ENCODE data around the gene GPC5.
A peak's percentile ranks its signal among the peaks of the same experiment; 100 is the strongest.

Gene GPC5

DNA sequence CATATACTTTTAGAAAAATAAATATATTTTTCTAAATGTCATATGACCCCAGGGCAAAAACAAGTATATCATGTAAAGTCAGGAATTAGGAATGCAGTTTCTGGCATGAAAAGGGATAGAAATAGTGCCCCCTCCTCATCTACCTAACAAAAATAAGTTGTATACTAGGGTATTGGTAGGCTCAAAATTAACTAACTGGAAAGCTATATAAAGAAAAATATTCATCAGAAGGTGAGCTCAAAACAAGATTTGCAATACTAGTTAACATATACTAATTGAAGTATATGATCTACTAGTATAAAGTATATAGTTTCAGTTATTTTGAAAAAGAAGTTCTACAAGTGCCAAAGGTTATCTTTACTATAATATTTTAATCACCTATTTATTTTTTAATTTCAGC is 200.2 kb downstream of the GPC5 start:
- DNase-seq, result no peak

DNA sequence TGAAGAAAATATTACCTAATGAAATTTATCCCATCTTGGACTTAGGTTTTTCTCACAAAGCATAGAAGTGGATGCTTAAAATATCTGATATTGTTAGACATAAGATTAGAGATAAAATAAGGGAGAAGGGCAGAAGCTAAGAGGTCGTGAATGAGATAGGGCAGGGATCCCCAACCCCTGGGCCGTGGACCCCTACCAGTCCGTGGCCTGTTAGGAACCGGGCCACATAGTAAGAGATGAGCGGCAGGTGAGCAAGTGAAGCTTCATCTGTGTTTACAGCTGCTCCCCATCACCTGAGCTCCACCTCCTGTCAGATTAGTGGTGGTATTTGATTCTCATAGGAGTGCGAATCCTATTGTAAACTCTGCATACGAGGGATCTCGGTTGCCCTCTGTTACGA is 202.9 kb downstream of the GPC5 start:
- no peak for DNase-seq

DNA sequence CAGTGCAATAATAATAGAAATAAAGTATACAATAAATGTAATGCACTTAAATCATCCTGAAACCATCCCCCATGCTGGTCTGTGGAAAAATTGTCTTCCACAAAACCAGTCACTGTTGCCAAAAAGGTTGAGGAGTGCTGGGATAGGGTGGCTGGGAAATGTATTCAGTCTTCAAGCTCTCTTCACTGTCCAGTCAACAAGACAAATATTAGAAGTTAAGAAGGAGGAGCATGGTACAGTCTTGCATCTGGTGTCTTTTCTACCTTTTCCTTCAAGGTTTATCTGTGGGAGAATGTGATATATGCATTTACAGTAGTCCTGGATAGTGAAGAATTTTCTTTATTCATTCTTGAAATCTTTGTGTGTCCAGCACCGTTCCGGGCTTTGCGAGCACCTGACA is 203.4 kb downstream of the GPC5 start:
- no peak for DNase-seq

DNA sequence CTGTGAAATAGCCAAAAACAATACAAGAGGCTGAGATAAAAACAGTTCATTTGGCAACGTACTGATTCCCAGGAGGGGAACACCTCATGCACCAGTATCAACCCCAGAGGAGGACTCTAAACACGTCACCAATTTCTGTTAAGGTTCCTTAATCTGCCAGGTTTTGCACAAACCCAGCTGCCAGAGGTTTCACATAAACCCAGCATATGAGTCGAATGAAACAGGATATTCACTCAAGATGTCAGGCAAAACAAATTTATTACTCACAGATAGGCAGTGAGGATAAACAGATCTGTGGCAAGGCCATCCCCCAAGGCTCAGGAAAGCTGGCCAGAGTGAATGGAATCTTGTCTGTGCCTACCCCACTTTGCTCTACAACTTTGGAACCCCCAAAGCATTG is 210.9 kb downstream of the GPC5 start:
- no peak for DNase-seq

DNA sequence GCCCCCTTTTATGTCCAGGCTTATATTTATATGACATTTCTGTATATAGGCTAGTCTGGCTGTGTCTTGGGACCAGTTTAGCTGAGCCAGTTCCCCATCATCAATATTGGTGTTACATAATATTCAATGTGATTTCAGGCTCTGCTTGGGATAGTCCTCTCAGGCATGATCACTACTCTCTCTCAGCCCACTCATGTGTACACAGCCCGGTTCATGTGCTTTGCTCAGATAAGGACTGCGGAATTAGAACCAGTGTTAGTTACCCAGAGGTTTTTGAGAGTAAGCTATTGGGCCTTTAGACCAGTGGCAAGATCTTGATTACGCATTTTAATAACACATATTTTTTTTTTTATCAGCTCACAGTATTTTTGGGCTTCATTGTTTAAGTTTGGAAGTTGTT is 219.9 kb downstream of the GPC5 start:
- no peak for DNase-seq

DNA sequence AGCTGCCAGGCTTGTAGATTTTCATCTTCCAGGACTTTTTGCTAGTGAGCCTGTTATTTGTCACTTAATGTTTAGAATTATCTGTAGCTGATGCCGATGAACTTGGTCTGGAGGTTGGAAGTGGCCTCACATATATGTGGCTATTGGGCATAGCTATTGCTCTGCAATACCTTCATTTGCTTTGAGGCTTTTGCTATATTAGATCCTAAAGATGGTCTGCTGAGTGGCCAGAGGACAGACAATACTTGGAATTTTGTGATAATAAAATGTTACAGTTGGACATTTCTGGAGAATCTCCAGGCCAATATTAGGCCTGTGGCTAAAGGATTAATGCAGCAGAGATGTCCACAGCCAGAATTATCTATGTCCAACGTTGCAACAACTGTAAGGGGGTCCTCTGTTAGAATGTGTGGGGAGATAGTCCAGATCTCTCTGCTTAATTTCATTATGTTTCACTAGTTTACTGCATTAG is 222.3 kb downstream of the GPC5 start:
- no peak for DNase-seq

DNA sequence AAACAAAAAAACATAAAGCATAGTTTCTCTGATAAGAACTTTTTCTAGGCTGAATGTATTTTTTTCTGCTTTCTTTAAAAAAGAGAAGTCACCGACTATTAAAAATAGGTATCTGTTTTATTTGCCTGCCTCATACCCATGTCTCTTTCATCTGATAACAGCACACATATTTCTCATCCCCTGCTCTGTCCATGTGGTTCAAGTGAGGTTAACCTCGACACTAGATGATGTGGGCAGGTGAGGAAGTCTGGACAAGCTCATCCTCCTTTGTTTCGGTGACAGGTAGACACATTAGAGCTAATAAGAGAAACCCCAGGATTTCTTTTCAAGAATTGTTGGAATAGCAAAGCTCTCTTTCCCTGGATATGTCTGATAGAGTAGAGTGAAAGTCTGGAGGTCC is 222.7 kb downstream of the GPC5 start:
- DNase-seq, result no peak

DNA sequence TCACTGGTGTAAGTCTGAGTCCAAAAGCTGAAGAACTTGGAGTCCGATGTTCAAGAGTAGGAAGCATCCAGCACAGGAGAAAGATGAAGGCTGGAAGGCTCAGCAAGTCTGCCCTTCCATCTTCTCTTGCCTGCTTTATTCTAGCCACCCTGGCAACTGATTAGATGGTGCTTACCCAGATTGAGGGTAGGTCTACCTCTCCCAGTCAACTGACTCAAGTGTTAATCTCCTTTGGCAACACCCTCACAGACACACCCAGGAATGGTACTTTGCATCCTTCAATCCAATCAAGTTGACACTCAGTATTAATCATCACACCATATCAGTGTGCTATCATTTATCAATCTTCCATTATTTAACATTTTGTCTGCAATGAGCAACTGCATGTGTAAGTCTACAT is 223.5 kb downstream of the GPC5 start:
- no peak for DNase-seq

DNA sequence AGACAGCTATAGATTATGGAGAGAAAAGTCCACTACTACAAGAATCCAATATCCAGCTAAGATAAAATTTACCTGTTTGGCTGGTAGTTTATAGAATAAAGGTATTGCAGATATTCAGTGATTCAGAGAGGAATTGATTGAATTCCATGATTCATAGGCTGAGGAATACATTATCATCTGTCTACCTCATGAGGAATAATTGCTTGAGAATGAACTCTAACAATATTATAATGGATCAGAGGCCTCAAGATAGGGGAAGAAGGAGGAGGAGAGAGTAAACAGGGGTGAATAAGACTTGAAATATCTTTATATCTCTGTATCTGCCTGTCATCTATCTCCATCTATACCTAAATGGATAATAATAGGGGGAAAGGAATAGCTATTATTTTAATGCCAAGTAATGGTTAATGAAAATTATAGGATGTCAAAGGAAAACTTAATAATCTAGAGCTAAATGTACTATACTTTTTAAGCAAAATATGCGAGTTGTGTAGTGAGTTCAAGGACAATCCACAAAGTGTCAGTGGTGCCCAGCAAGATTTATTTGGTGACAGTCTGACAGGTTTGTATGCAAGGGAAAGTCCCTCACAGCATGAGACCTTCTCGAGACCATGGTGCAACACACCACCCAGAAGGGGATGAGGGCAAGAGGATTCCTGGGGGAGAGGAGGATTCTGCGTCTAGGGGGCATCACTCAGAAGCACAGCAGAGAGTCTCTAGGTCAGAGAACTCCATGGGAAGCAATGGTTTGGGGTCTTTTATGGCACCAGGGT is 224.5 kb downstream of the GPC5 start:
- DNase-seq, result no peak

DNA sequence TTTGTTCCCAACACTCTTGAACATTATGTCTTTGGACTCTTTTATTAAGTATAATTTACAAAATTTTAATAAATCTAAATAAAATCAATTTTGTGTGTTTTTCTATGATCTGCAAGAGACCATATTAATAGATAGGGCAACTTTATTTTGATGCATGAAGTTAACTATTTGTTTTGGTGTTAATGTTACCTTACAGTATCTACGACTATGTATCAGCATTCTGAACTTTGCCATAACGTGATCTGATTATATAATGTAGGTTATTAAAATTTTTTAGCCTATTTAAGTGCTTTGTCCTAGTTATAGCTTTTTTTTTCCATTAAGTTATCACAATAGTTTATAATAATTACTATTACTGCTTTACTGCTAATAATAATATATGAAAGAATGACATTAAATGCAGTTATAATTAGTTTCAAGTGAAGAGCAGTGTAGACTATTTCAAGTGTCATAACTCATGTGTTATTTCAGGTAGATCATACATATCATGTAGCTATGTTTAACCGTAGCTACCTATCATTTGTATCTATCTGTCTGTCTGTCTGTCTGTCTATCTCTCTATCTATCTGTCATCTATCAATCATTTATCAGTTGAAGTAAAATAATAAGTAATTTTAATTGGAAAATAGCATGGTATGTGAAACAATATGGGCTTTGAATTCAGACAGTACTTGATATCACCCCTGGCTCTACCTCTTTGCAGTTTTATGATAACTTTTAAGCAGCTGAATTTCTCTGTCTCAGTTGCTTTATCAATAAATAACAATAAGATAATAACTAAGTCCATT is 229.7 kb downstream of the GPC5 start:
- no peak for DNase-seq

DNA sequence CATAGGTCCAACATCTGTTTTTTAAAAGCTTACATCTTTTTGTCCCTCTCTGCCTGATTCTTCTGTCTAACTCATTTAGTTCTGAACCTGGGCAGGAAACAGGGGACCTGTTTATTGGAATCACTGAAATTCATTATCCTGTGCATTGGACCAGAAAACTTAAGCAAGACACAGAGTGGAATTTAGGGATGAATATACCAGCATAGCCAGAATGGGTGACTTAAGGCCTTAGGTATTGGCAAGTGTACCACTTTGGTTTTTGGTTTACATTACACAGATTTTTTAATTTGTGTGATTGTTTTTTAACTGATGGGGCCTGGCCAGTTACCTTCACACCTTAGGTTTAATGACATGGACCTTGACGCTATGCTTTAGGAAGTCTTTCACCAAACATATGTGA is 232.5 kb downstream of the GPC5 start:
- no peak for DNase-seq

DNA sequence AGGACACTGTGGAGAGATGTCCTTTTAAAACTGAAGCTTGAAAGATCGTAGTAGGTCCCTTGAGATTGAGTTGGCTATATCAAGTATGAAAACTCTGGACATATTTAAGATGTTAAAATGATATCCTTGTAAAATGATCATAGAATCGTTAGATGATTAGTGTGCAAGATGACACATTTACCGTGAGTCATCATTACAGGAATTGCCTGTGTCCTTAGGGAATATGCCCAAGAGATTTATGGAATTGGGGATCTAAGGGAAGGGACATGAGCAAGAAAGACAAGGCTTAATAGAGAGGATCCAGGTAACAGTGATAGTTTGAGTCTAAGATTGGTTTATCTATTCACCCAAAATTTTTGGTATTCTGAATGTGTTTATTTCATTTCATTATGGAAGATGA is 233.7 kb downstream of the GPC5 start:
- no peak for DNase-seq

DNA sequence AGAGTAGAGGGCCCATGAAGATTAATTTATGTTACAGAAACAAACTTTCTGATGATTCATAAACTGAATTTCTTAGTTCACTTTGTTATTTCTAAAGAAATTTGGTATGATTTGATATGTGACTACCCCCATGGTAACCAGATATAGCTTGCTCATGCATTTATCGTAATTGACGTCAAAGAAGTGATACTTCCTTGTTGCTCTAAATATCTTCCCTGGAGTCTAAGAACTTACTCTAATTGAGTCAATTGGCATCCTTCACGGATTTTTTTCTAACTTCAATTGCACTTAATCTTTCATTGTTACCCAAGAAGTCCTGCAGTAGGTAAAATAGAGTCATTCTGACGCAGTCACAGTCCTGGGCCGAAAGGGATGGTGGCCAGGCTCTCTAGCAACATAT is 240.9 kb downstream of the GPC5 start:
- DNase-seq, result no peak

DNA sequence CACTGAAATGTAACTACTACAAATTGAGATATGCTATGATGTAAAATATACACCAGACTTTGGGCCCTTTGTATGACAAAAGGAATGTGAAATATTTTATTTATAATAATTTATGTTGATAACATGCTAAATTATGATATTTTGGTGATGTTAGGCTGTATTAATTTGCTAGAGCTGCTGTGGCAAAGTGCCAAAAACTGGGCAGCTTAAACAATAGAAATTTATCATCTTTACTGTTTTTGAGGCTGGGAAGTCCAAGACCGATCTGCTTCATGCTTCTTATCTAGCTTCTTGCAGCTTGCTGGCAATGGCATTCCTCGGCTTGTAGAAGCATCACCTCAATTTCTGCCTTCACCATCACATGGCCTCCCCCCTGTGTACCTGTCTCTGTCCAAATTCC is 245.0 kb downstream of the GPC5 start:
- no peak for DNase-seq

DNA sequence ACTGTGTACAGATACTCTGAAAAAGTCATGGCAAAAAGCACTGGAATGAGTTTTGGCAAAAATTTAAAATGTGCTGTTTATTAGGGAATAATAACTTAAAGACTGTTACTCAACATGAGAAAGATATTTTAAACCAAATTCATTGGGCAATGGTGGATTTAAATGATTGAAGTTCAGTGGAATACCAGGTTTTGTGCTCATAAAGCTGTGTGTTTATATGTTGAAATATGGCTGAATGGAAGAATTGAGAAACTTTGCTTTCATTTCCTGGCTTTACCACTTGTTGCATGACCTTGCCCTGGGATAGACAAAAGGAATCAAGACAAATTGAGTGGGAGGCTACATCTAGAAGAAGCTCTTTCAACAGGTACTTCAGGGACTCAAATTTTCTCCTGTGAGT is 246.4 kb downstream of the GPC5 start:
- DNase-seq, result no peak

DNA sequence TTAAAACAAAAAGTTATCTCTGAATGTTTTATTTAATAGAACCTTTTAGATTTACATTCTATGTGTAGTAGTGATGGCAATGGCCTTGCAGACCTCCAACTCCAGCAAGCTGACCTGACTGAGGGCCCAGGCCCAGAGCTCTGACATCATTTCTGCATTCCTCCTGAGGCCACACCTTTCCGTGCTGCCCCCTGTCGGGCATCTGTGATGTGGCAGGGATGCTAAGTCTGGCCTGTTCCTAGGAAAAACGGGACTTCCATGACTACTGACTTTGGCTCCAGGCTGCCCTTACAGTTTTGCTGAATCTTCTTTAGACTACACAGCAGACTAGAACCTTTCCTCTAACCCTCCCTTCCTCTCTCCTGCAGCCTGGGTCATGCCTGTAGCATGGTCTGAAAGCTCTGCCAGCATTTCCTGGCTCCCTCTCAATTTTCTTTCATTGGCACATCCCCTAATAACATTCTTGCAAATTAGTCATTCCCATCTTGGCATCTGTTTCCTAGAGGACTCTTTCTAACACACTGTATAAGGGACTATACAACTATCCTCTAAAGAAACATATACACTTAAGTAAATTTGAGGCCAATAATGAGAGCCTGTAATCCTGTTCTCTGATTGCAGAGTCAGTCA is 249.1 kb downstream of the GPC5 start:
- peak; percentile 2 to 4 for DNase-seq

DNA sequence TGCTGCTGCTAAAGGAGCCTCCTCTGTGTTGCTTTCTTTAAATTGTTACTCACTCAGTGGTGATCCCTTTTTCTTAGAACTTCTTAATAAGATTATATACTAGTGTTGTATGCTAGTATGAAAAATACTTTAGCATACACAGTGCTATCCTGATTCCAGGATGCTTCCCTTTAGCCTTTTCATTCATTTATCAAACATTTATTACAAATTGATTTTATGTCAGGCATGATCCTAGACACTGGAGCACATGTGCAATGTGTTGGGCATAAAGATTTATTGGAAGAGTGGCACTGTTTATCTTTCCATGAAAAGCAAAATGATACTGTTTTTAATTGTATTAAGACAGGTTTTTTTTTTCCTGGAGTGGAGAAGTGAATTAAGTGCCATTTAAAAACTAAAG is 249.6 kb downstream of the GPC5 start:
- no peak for DNase-seq

DNA sequence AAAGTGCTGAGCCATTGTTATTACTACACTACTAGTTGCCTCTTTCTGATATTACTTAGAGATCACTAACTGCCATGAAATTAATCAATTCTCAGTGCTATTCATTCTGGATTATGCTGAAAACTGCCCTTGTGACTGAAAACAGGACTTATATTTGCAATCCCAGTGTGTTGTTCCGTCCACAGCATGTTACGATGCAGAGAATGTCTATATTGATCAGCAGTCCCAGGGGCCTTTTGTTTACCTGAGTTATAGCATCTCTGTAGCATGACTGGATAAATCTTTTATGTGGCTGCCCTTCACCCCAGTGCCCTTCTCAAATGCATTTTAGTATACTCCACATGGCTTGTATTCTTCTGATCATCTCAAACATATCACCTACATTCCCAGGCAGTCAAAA is 251.0 kb downstream of the GPC5 start:
- DNase-seq, result no peak

DNA sequence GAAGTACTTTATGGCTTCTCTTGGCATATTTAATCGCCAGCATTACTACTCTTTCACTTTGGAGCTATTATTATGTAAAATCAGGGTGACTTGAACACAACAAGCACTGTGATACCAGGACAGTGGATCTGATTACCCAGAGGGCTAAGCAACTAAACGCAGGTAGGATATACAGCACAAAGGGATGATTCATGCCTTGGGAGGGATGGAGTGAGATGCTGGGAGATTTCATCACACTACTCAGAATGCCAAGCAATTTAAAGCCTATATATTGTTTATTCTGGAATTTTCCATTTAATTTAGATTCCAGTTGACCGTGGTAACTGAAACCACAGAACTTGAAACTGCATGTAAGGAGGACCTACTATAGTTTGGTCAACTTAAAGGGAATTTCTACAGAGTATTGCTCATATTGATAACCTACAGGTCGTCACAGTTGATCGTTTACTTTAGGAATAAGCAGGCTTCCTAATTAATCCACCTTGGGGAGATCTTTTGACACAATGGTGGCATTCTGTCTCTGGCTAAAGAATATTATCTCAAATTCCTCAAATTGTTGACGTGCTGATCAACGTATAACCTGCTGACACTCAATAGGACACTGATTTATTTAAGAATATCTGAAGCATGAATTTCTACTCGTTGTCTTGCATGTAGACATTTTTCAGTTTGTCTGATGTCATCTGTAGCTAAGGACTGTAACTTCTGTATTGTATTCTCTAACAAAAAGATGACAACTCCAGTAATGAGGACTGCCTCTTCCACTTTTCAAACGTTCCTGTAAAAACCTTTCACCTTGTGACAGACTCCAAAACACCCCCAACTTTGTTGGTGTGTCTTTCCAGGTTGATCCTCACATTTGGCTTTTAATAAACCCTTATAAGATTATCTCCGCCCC is 254.2 kb downstream of the GPC5 start:
- DNase-seq, result no peak

DNA sequence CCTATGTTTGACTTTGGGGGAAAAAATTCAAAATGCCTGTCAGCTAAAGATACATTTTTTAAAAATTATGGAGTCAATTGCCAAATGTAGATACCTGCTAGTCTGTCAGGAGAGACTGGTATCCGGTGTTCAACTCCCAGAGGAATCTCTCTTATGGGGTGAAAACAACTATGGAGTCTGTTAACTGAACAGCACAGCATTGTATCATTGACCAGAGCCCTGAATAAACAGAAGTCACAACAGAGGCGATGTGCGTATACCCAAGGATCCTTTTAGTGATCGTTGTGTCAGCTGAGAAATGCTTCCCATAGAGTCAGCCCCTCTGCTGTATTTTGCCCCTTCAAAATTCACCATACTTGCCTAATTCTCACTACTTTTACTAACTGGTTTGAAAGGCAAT is 257.3 kb downstream of the GPC5 start:
- no peak for DNase-seq

DNA sequence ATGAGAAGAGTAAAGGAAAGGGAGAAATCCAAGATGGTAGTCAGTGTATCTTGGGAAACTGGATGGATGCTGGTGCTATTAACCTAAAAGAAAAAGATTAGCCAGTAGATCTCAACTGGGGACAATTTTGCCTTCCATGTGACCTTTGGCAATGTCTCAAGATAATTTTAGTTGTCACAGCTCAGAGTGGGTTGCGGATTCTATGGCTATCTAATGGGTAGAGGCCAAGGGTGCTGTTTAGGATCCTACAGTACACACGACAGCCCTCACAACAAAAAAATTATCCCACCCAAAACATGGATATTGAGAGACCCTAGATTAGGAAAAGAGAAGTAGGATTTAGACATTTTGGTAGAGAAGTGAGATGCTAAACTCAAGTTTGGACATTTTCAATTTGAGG is 258.9 kb downstream of the GPC5 start:
- DNase-seq, result no peak

DNA sequence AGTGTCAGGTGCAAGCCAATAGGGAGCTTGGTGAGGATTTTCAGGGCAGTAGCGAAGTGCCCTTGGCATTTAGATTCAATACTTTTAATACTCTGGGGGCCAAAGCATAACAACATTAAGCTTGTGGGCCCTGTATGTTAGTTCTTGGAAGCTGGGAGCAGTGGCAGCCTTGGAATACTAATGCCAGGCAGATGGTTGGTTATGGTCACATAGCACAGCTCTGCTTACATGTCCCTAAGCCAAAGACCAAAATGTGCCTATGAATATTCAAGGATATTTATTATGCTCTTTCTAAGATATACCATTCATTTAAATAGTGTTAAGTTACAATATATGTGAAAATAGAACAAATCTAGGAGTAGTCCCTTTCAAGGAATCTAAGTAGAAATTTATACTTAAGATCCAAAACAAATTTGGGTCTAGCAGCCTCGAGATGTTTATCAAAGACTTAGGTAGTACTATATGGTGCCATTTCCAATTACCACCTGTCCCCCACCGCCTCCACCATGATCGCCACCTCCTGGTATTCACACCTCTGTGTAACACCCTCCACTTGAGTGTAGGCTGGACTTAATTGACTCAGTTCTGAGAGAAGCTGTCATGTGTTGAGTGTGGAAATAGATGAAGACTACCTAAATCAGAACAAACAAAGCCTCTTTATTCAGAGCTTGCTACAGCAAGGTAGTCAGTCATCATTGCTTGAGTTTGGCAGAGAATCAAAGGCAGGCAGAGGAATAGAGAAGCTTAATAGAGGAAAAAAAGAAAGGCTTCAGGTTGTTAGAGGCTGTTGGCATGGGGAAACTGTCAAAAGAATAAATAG is 261.0 kb downstream of the GPC5 start:
- DNase-seq, result no peak
